Amniotic epithelial cell (primary cell): Measurements from ENCODE around the gene ZFAND6.
A peak's percentile ranks its signal among the peaks of the same experiment; 100 is the strongest.

Experiments
- DNase-seq: peaks from one replicate; pipeline ENCODE4 v3.0.0-alpha.2; 2010; ENCODE audit warnings: low read depth

ZFAND6 gene

GRCh38 chr15:80151576-80151975, 92.1 kb downstream of the ZFAND6 start:
- DNase-seq = no peak

- peak; percentile 95 for DNase-seq
Observed at GRCh38 chr15:80152180-80152895, 92.9 kb downstream of the ZFAND6 start.

DNA sequence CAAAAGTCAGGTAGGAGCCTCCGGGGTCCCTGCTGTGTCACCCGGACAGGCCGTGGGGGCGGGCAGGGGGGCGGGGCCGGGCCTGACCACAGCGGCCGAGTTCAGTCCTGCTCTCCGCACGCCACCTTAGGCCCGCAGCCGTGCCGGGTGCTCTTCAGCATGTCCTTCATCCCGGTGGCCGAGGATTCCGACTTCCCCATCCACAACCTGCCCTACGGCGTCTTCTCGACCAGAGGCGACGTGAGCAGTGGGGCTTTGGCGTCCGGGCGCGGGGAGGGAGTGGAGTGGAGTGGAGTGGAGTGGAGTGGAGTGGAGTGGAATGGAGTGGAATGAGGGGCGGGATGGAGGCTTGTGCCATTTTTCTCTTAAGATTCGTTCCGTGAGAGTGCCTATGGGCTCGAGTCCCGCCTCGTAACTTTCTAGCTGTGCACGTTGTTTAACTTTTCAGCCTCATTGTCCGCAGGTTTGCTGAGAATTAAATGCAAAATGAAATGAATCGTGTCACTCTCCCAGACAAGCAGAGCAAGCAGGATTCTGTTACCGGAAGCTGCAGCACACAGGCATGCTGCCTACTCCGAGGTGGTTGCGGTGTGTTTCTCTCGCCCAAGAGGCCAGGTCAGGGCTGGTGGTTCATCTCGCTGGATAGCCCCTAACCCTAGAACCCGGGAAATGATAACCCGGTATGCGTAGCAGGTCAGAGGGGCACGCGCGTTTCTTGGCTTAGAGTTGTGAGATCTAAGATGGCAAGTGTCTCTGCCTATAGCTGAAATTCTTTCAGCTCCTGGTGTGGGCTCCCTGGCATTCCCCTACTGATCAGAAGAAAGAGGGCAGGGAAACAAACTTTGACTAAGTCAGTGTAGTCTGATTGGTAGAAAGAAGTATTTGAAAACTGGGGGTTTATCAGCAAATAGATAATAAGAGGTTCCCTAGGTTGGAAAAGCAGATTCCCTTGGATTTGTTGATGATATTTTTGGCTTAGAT, 93.7 kb downstream of the ZFAND6 start, which contains the start of gene FAH:
Gene FAH, plus strand, starts transcription at position 104 of the 981 bp plus-strand sequence. Its CDS starts 56 bp downstream, at position 160.
- peak; percentile 70 for DNase-seq

GRCh38 chr15:80153900-80154299, 94.4 kb downstream of the ZFAND6 start:
- DNase-seq = peak; percentile 52

DNA sequence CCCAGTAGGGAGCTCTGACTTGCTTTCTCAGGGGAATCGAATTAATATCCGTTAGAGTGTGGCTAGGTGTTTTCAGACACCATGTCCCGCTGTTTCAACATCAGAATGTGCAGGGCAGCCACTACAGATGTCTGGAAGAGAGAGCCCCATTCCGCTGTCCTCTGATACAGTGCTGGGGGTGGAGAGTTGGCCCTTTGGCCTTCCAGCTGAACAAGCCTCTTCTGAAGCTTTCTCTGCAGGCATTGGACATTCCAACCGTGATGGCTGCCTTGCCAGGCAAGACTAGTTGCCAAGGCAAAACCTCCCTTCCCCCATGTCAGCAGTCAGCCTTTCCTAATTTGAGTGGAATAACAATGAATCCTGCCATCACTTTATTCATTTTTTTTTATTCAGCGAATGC, 94.9 kb downstream of the ZFAND6 start:
- DNase-seq = peak; percentile 85

- peak; percentile 69 for DNase-seq
Observed at GRCh38 chr15:80155001-80155377, 95.5 kb downstream of the ZFAND6 start.

DNA sequence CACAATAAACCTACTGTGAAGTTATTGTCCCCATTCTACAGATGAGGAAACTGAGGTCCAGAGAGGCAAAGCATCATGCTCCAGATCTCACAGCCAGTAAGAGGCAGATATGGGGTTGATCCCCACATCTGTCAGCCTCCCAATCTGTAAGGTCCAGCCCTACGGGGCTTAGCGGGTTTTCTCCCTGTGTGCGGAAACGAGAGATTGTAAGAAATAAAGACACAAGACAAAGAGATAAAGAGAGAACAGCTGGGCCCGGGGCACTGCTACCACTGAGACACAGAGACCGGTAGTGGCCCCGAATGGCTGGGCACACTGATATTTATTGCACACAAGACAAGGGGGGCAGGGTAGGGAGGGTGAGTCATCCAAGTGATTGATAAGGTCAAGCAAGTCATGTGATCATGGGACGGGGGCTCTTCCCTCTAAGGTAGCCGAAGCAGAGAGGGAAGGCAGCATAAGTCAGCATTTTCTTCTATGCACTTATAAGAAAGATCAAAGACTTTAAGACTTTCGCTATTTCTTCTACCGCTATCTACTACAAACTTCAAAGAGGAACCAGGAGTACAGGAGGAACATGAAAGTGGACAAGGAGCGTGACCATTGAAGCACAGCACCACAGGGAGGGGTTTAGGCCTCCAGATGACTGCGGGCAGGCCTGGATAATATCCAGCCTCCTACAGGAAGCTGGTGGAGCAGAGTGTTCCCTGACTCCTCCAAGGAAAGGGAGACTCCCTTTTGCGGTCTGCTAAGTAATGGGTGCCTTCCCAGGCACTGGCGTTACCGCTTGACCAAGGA, 96.1 kb downstream of the ZFAND6 start:
- DNase-seq = peak; percentile 98

GRCh38 chr15:80156176-80156720, 96.8 kb downstream of the ZFAND6 start:
- peak; percentile 74 for DNase-seq

DNA sequence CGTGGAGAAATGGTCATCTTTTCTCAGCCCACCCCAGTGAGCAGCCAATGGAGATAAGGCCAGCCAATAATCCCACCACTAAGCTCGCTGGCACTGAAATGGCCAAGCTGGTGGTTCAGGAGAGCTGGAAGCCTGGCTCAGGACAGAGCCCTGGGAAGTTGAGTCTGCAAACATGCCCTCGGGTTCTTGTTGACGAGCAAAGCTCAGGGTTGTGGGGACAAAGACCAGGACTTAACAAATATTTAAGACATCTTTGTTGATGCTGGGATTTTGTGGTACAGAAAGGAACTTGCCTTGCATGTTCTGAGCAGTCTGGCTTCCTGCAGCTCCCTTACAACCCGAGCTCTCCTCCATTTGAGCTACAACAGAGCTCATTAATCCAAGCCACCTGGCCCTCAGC, 97.7 kb downstream of the ZFAND6 start:
- DNase-seq = no peak

DNA sequence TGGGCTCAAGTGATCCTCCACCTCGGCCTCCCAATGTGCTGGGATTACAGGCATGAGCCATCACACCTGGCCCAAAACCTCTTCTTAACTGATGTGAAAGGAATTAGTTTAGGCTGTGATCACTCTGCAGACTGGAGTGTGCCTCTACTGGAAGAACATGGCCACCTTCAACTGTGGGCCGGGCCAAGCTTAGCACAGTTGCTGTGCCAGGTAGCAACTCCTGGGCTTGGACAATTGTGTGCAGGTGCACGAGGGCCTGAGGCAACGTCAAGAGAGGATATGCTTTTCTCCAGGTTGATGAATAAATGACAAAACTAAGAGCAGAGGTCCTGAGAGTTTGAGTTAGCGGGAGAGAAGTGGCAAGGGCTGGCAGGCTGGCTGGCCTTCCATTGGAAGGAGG, 99.8 kb downstream of the ZFAND6 start:
- no peak for DNase-seq

GRCh38 chr15:80159811-80160569, 100.5 kb downstream of the ZFAND6 start:
- peak; percentile 99 for DNase-seq

DNA sequence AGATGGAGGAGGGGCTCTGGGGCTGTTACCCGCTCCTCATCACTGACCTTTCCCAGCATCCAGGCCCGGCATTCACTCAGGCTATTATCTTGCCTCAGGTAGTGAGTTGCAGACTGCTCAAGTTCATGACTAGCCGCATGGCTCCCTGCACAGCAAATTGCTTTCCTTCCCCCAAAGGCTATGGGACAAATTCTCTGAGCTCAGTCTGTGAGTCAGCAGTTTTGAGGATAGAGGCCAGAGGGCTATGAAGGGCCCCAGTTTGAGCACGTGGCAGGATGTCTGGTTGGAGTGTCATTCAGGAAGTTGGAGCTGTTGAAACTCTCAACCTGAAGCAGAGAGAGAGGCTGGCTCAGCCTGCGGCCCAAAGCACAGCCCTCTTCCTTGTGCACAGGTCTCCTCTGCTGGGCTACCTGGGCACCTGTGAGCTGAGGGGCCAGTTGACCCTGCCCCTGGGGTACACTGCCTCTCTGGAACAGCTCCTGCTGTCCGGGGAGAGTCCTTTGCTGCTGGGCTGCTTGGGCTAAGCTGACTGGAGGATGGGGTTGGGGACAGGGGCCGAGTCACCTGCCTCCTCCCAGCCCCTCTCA, 101.2 kb downstream of the ZFAND6 start:
- DNase-seq = peak; percentile 97

DNA sequence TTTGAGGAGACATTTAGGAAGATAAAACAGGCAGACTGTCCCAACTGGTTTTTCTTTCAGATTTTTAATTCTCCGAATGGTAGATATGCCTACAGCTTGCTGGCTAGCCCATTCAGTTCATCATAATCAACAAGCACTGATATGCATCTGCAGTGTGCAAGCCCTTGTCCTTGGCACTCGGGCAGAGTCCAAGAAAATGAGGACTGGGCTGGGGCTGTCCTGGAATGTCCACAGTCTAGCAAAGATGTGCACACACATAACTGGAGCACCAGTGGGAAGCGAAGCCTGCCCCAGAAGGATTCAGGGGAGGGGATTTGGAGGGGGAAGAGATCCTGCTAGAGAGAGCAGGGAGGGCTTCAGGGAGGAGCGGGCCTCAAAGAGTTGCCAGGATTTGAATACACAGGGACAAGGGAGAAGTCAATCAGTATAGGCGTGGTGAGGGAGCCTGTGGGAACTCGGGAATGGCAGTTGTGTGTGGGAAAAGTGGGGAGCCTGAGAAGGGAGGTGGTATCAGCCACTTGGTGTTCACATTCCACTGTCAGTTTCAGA, 102.1 kb downstream of the ZFAND6 start:
- no peak for DNase-seq

- peak; percentile 68 for DNase-seq
Observed at GRCh38 chr15:80162059-80162554, 102.6 kb downstream of the ZFAND6 start.

DNA sequence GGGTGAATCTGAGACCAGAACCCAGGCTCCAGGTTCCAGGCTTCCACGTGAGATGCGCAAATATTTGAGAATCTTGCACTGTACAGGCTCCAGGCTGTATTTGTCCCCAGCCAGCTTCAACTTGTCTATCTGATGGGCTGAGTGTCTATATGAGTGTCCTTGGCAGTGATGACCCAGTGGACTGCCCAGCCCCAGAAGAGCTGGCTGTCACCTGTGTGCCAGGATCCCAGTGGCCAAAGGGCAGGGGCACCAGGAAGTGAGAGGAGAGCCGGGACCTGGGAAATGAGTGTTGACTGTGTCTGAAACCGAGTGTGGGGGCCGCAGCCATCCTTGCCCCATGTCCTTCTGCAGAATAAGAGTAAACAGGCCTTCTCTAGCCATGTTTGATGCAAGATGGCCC, 103.7 kb downstream of the ZFAND6 start:
- no peak for DNase-seq

DNA sequence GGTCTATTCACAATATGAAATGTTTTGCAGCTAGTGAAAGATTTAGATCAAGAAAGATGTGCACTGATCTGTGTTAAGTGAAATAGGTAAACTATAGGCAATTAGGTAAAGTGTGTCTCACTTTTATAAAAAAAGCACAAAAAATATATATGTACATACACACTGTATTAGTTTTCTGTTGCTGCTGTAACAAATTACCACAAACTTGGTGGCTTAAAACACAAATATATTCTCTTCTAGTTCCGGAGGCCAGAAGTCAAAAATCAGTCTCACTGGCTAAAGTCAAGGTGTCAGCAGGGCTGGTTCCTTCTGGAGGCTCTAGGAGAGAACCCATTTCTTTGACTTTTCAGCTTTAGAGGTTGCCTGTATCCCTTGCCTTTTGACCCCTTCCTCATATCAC, 104.4 kb downstream of the ZFAND6 start:
- no peak for DNase-seq

GRCh38 chr15:80167936-80168335, 108.5 kb downstream of the ZFAND6 start:
- no peak for DNase-seq

GRCh38 chr15:80168421-80168820, 108.9 kb downstream of the ZFAND6 start:
- no peak for DNase-seq

- DNase-seq = no peak
Observed at GRCh38 chr15:80169768-80170357, 110.4 kb downstream of the ZFAND6 start.

- no peak for DNase-seq
Observed at GRCh38 chr15:80170596-80170995, 111.1 kb downstream of the ZFAND6 start.
